ENCODE data around the gene CIROP. TPM values are rescaled to one million over a fixed set of nuclear protein-coding genes. Genes with fewer than 3 reads are reported as not detected.

CIROP gene
- total RNA-seq, 4 donors from 2014 or later, result not detected

- 70 to 73% methylated on average over 3 of the region's 3 CpGs for WGBS, 2 donors
- intact Hi-C loops (cut with DNase I; ENCODE audit: low total_unique reads), result no loop called here
- no peak overlapping the region for H3K4me3 ChIP-seq (ENCODE audit: low read depth, poor library complexity, severe bottlenecking)
- DNase-seq (ENCODE audit: low spot score in 2 of 2), result no peak
- TF ChIP-seq POLR2A (IDR thresholded peaks at IDR 0.05) (no peak), CTCF (IDR thresholded peaks at IDR 0.05) (no peak)
Measured at GRCh38 chr14:23130871-23131270, 26.1 kb upstream of the CIROP start.

- intact Hi-C loops (cut with DNase I; ENCODE audit: low total_unique reads), result no loop called here
- TF ChIP-seq CTCF (IDR thresholded peaks at IDR 0.05) (no peak), POLR2A (IDR thresholded peaks at IDR 0.05) (no peak)
- H3K4me3 ChIP-seq (ENCODE audit: low read depth, poor library complexity, severe bottlenecking), result no peak overlapping the region
- DNase-seq (ENCODE audit: low spot score in 2 of 2), result no peak
- WGBS, 2 donors, result 49 to 60% methylated on average over 7 of the region's 7 CpGs
Measured at GRCh38 chr14:23129759-23130316, 25.0 kb upstream of the CIROP start.

GRCh38 chr14:23128969-23129758, 24.4 kb upstream of the CIROP start:
- intact Hi-C loops (cut with DNase I; ENCODE audit: low total_unique reads), result no loop called here
- no peak overlapping the region for H3K4me3 ChIP-seq (ENCODE audit: low read depth, poor library complexity, severe bottlenecking)
- WGBS, 2 donors, result 93 to 94% methylated on average over 7 of the region's 7 CpGs
- DNase-seq (ENCODE audit: low spot score in 2 of 2), result no peak
- TF ChIP-seq POLR2A (IDR thresholded peaks at IDR 0.05) (no peak), CTCF (IDR thresholded peaks at IDR 0.05) (no peak)

DNA sequence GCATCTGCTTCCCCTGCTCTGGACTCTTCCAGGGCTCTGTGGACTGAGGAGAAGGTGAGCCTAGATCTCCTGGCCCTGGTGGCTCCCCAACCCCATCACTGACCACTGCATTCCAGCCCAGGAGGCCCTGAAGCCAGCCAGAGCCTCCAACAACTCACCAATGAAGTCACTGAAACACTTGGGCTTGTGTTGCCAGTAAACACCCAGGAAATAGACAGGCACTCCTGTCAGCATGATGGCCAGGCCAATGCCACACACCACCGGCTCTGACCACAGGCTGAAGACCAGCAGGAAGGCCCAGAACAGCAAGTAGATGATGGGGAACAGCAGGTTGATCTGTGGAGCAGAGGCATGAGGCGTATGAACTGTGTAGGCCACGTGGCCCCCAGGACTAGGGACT, 23.1 kb upstream of the CIROP start:
- no peak for TF ChIP-seq POLR2A (IDR thresholded peaks at IDR 0.05)
- TF ChIP-seq CTCF (IDR thresholded peaks at IDR 0.05), result no peak
- 90 to 96% methylated on average over 3 of the region's 3 CpGs for WGBS, 2 donors
- DNase-seq (ENCODE audit: low spot score in 2 of 2), result no peak
- intact Hi-C loops (cut with DNase I; ENCODE audit: low total_unique reads), result no loop called here
- no peak overlapping the region for H3K4me3 ChIP-seq (ENCODE audit: low read depth, poor library complexity, severe bottlenecking)

GRCh38 chr14:23126548-23127278, 21.9 kb upstream of the CIROP start:
- no peak for TF ChIP-seq CTCF (IDR thresholded peaks at IDR 0.05)
- TF ChIP-seq POLR2A (IDR thresholded peaks at IDR 0.05), result no peak
- no peak for DNase-seq (ENCODE audit: low spot score in 2 of 2)
- WGBS, 2 donors, result 76 to 81% methylated on average over 7 to 8 of the region's 8 CpGs
- H3K4me3 ChIP-seq (ENCODE audit: low read depth, poor library complexity, severe bottlenecking), result no peak overlapping the region
- intact Hi-C loops (cut with DNase I; ENCODE audit: low total_unique reads), result no loop called here

Measured in lower leg skin (tissue), 4 donors.